ENCODE measurements around the gene CCT7.

CCT7 gene

DNA sequence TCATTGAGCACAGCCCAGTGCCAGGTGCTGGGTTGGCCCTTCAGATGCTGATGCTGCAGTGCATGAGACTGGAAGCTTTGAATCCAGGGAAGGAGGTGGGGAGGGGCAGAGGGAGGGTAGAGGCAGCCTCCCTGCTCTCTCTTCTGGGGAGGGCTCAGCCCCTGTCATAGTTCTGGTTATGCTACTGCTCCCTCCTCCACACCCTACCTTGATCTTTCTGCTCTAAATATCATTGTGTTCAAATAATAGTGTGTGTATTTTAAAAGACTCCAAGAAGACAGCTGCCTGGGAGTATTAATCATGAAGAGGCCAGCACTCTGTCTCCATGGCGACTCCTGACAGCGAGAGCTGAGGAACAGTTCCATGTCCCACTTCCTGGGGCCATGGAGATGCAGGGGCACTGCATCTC is 63.0 kb downstream of the CCT7 start:
- DNase-seq = no peak

DNA sequence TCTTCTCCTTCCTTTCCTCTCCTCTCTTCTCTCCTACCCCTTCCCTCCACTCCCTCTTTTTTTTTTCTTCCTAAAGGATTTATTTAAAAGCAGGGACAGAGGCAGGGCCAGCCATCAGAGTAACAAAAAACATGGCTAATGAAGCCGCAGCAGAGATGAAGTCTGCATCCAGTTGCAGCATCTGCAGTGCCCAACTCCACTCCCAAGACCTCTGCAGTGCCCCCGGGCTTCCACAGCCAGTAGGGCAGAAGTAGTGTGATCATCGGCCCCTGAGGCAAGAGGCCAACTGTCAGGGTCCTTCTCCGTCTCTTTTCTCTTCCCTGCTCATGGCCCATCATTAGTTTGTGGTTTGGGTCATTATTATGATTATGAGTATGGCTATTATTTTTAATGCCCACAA is 63.5 kb downstream of the CCT7 start:
- DNase-seq = no peak

DNA sequence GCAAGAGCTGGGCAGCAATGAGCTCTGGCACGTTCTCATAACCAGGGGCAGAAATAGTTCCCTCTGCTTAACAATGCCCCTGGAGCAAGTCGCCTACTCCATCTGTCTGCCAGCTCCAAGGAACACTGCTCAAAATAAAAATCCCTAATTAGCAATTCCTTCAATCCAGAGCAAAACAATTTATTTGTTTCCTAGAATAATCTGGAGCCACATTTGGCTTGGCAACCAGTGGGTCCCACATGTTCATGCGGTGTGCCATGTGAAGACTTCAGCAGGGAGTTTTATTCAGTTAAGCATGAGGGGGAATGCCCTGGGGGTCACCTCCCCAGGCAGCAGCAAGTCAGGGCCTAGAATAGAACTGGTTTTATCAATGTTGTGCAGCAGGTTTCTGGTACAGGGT is 66.8 kb downstream of the CCT7 start:
- no peak for DNase-seq

DNA sequence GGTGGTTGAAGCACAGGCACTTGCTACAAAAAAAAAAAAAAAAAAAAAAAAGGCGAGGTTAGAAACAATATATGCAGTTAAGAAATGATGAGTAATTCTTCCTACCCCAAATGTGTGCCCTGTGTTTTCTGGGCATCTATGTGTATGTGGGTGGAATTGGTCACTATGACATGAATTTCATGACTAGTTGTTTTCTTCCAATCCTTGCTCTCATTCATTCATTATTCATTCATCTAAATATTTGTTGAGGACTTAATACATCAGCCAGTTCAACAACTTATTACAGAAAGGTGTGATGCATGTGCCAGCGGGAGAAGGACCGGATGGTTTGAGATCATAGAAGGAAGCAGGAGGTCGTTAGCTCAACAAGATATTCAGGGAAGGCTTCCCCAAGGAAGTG is 67.5 kb downstream of the CCT7 start:
- no peak for DNase-seq
